ENCODE results near the gene SLC25A46.
A peak's percentile ranks its signal among the peaks of the same experiment; 100 is the strongest.
"Not testable (repeated sequence)": the region's sequence is repeated elsewhere in the genome, so short reads cannot be mapped to it uniquely, and the experiment has no call there.

The SLC25A46 gene

DNA sequence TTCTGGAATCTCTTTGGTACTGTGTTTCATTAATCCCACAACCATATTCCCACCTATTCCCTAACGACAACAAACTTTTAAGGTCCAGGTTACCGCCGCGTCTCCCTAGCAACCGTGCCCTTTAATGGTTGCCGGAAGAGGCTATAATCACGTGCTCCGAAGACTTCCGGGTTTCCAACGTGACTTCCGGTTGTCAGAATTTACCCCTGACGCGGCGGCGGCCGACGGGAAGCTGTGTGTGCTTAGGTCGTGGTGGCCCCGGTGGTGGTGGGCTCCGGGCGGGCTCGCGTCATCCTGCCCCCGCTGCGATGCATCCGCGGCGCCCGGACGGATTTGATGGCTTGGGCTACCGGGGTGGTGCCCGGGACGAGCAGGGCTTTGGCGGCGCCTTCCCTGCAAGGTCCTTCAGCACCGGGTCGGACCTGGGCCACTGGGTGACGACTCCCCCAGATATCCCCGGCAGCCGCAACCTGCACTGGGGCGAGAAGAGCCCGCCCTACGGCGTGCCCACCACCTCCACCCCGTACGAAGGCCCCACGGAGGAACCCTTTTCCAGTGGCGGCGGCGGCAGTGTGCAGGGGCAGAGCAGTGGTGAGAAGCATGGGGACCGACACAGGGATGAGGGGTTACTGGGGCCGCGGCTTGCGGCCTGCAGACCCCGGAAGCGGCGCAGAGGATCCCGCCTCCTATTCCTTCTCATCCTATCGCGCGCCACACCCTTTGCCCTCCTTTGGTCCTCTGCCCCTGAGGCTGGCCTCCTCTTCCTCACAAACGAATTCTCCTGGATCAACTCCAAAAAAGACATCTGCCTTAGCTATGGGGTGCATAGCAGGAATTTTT is at the start of gene SLC25A46:
SLC25A46 (plus strand) TSS at position 196 of the 840 bp plus-strand sequence; CDS start at position 309, 113 bp downstream.
- peak; percentile 82 for DNase-seq

DNA sequence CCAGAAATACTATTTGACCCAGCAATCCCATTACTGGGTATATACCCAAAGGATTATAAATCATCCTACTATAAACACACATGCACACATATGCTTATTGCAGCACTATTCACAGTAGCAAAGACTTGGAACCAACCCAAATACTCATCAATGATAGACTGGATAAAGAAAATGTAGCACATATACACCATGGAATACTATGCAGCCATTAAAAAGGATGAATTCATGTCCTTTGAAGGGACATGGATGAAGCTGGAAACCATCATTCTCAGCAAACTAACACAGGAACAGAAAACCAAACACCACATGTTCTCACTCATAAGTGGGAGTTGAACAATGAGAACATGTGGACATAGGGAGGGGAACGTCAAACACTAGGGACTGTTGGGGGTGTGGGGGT is 48.2 kb upstream of the SLC25A46 start:
- DNase-seq: not testable (repeated sequence)

DNA sequence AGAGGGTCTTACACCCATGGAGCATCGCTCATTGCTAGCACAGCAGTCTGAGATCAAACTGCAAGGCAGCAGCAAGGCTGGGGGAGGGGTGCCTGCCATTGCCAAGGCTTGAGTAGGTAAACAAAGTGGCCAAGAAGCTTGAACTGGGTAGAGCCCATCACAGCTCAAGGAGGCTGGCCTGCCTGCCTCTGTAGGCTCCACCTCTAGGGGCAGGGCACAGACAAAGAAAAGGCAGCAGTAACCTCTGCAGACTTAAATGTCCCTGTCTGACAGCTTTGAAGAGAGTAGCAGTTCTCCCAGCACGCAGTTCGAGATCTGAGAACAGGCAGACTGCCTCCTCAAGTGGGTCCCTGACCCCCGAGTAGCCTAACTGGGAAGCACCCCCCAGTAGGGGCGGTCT is 46.1 kb upstream of the SLC25A46 start:
- DNase-seq: not testable (repeated sequence)

DNA sequence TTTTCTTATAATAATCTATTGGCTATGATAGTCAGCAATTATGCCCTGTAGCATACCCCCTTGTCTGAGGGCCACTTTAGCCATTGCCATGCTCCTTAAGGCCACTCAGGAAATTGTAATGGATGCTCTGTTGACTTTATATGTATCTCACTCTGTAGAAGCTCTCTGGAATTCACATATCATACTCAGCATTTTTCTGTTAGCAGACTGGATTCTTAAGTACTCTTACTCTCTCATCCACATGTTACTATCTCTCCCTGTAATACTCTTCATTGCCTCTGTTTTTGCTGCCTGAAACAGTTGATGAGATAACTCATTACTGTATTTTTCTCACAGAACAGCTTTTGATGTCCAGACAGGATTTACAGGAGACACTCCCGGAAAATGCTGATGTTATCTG is 36.5 kb upstream of the SLC25A46 start:
- DNase-seq: no peak

DNA sequence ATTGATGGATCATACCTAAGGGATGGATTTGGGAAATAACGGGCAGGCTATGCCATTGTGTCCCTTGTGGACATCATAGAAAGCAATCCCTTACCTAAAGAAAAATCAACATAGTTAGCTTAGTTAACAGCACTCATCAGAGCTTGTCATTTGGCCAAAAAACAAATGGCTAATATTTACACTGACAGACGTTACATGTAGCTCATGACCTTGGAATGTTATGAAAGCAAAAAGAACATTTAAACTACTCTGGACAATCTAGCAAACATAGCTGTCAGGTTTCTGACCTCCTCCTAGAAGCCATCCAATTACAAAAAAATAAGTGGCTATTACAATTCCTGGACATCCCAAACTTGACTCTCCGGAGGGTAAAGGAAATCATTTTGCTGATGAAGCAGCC is 36.1 kb upstream of the SLC25A46 start:
- no peak for DNase-seq

DNA sequence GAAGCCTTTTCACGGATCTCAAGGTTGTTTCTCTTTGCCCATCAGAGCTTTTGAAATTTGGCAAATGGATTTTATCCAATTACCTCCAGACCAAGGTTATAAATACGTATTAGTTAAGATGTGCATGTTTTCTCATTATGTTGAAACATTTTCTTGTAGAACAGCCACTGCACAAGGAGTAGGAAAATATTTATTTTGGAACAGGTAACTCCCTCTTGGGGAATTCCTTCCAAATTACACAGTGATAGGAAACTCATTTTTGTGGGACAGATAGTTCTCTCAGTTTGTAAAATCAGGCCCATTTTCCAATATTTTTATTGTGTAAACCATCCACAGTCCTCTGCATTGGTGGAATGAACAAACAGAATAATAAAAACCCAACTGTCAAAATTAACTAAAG is 35.3 kb upstream of the SLC25A46 start:
- no peak for DNase-seq

DNA sequence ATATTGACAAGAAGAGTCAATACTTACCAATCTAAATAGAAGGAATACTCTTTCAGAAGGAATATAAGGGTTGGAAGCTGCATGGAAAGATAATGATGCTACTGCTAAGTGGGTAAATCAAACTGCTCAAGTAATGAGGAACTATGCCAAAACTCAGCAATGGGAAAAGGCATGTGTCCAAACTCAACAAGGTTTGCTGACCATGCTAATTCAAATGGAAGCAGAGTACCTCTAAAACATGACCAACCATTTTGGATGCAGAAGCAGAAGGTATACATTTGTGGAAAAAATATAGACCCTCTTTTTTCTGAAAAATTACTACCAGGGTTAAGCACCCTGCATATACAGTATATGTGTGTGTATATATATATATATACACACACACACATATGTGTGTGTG is 33.5 kb upstream of the SLC25A46 start:
- no peak for DNase-seq

DNA sequence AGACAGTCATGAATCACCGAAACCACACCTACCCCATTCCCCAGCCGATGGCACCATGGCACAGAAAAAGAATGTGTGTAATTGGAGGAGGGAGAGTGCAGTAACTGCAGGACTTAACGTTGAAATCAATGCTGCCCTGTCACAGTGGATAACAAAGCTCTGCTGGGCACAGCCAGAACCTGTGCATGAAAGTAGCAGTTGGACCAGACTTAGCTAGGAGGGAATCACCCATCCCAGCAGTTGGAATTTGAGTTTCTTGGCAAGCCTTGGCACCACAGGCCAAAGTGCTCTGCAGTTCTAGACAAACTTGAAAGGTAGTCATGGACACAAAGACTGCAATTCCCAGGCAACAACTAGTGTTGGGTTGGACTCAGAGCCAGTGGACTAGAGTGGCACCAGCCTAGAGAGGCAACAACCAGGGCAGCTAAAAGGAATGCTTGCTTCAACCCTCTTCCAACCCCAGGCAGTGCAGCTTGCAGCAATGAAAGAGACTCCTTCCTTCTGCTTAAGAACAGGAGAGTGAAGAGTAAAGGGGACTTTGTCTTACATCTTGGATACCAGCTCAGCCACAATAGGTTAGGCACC is 31.5 kb upstream of the SLC25A46 start:
- DNase-seq: no peak

DNA sequence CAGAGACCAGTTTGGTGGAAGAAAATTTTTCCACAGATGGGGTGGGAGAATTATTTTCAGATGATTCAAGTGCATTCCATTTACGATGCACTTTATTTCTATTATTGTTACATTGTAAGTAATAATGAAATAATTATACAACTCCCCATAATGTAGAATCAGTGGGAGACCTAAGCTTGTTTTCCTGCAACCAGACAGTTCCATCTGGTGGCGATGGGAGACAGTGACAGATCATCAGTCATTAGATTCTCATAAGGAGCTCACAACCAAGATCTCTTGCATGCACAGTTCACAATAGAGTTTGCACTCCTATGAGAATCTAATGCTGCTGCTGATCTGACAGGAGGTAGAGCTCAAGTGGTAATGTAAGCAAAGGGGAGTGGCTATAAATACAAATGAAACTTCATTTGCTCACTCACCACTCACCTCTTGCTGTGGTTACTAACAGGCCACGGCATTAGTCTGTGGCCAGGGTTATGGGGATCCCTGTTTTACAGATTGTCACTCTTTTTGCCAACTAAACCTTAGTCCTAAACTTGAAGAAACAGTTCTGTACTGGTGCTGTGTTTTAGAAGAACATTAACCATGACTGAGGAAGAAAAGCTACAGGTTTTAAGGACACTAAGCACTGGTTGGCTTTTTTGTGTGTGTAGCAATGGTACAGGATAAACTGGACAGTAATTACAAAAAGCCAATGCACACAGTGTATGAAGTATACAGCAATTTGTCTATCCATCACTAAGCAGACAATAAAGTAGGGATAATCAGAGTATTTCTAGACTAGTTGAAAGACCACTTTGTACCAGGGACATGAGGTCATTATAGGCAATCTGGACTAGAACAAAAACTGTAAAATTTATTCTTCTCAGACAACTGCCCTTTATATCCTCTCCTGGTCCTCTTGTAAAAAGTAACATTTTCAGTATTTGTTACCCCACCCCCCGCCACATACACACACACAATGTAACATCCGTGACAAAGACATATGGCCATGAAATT is 22.3 kb upstream of the SLC25A46 start:
- no peak for DNase-seq

DNA sequence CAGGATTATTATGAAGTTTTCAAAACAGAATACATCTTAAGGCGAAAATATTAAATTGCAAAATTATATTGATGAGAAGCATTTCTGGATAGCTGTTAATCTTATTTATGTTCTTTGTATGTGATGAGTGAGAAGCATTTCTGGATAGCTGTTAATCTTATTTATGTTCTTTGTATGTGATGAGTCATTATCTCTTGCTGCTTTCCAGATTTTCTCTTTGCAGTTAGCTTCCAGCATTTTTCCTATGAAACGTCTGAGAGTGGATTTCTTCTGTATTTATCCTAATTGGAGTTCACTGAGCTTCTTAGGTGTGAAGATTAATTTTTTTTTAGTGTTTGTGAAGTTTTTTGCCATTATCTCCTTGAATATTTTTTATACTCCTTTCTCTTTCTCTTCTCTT is 20.5 kb upstream of the SLC25A46 start:
- no peak for DNase-seq

DNA sequence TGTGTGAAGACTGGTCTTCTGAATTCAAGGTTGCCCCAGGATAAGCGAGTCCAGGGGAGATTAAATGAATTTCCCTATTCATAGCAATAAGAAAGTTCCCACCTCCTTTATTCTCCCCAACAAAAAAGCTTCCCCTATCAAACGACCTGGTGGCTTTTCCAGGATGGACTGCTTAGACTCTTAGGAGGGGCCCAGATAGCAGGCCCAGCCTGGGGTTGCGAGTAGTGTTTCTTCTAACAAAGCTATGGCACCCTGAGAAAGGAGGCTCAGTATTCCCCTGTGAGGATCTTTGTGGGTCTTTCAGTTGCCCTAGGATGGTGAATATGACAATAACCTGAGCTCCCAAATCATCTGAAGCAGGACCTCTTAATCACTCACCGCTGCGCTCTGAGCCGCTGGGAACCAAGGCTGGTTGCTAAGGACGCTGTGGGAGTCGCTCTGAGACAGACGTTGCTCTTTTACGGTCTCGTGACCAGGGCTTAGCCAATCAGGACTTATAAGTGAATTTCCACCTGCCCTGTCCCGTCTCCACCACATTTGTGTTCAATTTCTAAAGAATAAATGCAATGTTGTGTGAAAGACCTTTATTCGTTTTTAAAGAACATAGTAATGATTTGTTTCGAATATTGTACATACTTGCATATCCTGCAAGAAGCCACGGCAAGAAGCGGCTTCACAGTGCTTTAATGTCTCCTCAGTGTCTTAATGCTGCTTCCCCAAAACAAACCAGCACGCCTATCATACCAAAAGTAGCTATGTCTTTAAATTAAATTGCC is 12.4 kb upstream of the SLC25A46 start, which contains the start of gene TMEM232:
TMEM232 (minus strand) TSS at position 423 of the 776 bp plus-strand sequence. CDS start 59,319 bp downstream, outside the sequence.
- DNase-seq: no peak

DNA sequence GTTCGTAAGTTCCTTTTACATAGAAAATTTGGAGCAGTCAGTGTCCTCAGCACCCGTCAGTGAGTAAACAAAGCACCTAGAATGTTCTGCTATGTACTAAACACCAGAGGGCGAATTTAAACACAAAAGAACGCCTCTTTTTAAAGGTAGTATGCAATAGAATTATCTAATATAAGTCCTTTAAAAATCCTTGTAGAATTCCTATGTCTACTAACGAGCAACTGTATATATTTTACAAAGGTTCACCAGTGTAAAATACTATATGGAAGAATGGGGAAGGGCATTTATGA is 11.8 kb upstream of the SLC25A46 start:
- DNase-seq: no peak

DNA sequence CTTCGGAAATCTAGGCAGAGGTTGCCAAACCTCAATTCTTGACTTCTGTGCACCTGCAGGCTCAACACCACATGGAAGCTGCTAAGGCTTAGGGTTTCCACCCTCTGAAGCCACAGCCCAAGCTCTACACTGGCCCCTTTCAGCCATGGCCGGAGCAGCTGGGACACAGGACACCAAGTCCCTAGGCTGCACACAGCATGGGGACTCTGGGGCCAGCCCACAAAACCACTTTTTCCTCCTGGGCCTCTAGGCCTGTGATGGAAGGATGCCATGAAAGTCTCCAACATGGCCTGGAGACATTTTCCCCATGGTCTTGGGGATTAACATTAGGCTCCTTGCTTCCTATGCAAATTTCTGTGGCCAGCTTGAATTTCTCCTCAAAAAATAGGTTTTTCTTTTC is 7.3 kb upstream of the SLC25A46 start:
- DNase-seq: not testable (repeated sequence)

DNA sequence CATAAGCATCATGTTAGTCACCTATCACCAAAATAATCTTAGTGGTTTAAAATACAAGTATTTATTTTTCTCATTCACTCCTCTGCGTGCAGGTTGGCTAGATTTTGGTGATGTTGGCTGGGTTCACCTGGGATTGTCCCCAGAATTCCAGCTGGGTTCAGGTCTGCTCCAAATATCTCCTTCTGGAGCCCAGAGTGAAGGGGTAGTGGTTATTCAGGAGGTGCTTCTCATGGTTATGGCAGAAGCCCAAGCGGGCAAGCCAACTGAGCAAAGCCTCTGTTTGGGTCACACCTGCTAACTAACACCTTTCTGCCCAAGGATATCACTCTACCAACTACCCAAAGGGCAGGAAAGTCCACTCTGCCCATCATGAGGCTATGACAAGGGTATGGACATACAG is 4.7 kb upstream of the SLC25A46 start:
- DNase-seq: no peak

DNA sequence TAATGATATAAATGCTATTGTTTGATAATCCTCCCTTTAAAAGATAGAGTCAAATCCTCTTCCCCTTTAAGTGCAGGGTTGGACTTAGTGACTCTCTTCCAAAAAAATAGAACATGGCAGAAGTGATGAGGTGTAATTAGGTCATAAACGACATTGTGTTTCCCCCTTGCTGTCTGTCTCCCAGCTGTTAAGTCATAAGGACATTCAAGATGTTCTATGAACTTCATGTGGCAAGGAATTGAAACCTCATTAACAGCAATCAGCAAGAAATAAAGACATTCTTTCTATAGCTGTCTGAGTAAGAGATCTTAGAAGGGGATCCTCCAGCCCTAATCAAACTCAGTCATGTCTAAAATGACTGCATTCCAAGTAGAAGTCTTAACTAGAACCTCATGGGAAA is 3.3 kb upstream of the SLC25A46 start:
- DNase-seq: no peak

DNA sequence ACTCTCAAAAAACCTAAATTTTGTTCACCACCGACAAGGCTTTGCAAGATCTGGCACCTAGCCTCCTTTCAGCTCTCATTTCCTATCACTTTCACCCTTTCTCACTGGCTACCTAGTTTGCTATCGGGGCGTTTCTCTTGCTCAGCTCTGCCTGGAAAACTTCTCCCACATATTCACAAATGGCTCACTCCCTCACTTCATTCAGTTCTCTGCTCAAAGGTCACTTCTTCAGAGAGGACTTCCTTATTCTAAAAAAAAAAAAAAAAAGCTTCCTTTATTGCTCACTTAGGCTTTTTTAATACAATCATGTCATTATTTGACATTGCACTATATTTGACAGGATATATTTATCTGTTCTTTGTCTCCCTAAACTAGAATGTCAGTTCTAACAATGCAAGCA is 2.1 kb upstream of the SLC25A46 start:
- no peak for DNase-seq

DNA sequence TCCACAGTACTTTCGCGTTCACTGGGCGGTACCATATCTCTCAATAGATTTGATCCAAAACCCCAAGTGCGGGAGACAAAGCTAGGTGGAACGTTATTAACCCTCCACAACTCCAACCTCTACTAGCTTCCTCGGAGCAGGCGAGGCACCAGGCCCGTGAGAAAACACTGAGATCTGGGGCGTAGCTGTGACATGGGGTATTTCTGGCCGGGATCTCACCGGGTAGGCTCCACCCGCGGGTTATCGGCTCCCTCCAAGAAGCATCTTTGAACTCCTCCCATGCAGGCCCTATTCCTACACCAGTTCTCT is 350 bp upstream of the SLC25A46 start:
- DNase-seq: no peak

DNA sequence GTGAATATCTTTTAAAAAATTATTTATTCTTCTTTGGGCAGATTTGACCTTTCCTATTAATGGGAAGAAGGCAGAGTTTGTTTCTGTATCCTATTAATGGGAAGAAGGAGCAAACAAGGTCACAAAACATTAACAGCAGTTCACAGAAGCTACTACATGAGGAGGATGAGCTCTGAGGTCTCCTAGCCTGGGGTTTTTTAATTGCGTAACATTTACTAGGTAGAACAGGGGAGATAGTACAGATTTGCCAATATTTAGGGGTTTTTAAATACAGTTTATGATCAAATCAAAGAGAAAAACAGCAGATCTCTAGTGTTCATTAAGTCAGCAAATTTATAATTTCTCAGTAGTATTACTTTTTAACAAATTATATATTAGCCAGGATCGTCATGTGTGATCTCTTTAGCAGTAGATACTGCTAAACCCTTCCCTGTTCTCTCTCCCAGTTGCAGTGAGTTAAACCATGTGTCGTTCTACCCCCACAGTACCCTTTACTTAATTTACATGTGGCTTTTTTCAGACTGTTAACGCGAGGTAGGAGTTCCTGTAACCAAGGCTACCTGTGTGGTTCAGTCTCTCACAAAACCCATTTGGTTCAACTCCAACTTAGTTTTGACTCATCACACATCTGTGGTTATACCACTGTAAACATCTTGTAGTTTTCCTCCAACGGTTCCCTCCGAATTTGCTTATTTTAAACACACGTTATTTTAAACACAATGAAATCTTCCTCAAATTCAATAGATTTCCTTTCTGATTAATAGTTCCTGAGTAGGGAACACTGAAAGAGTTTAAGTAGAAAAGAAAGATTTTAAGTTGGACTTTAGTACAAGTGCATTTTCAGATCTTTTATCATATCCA is 13.3 kb downstream of the SLC25A46 start:
- DNase-seq: no peak

DNA sequence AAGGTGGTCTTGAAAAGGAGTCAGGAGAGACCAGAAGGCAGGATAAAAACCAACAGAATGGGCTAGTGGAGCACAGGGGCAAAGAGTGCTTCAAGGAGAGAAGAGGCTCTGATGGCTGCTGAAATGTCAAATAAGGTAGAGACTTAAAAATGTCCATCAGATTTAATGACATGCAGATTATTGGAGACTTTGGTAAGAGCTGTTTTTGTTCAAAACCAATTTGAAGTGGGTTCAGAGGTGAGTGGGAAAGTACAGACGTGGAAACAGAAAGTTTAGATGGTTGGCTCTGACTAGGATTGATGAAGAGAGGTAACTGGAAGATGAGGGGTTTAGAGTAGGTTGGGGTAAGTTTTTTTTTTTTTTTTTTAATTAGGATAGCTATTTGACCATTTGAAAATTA is 14.1 kb downstream of the SLC25A46 start:
- no peak for DNase-seq

DNA sequence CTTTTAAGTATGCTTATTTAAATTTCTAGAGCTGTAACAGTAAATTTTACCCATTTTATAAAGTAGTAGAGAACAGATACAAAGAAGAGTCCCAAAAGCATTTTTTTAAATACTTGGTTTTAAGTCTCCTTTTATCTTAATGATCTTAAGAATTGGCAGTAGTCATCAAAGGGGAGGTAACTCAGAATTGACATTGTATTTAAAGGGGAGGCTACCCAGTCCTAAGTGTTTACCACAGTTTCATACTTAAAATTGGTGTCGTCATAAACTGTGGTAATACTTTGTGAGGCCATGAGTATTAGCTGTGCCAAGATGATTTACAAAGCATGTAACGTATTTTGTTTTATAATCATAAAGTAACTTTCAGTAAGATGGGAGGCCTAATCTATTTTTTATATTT is 14.8 kb downstream of the SLC25A46 start:
- no peak for DNase-seq

DNA sequence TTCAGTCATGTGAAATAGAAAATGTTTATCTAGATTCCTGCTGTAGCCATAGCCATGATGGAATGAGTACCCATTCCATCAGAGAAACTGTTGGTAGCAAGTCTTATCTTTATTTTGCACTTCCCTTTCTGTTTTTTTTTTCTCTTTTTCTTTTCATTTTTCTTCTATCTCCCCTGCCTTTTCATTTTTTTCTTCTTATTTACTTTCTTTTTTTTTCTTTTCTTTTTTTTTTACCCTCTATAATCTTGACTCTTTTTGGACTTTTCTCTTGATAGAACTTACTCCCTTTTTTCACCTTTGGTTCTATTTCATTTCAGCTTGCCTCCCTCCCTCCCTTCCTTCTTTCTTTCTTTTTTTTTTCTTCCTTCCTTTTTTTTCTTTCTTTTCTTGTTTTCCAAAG is 15.4 kb downstream of the SLC25A46 start:
- no peak for DNase-seq

Measured in NCI-H1092 treated with DMSO at 0.1 percent for 48 hours (cell line).